Pancreas (tissue), 10 donors: ENCODE measurements around the gene MOK. TPM values are rescaled to one million over a fixed set of nuclear protein-coding genes. Genes with fewer than 3 reads are reported as not detected.

Source experiments
- ATAC-seq, 4 donors: fragments of 200-7000 bp; cut with Tn5 transposase; one replicate each; pipeline versions ENCODE4 v1.8.0 to v1.9.1; 2020; ENCODE audit warnings: mild to moderate bottlenecking in 4 of 4, moderate library complexity in 4 of 4
- DNase-seq, 6 donors: peaks; one replicate each; pipeline ENCODE4 v3.0.0-alpha.2; 2020
- FAIRE-seq: peaks from 2 replicates; lab custom pipeline; 2012; peaks lifted over from hg19 to GRCh38; lab: Jason Lieb, UNC
- H3K27ac ChIP-seq, 4 donors: fragments of 200-600 bp; sonication (generic); 1 replicate in 3 of 4; 2 replicates in 1 of 4; pipeline versions ENCODE4 v1.5.0 to v1.8.0; 2020
- H3K27me3 ChIP-seq, 4 donors: fragments of 200-600 bp; one replicate each; pipeline ENCODE4 v1.8.0; 2021
- H3K36me3 ChIP-seq, 3 donors: fragments of 200-600 bp; sonication (generic) in 1 of 3; one replicate each; pipeline versions ENCODE4 v1.5.0 to v1.8.0; 2020 to 2021
- H3K4me1 ChIP-seq, 3 donors: fragments of 200-600 bp; one replicate each; pipeline ENCODE4 v1.8.0; 2021
- H3K4me3 ChIP-seq, 4 donors: fragments of 200-600 bp; sonication (generic) in 2 of 4; one replicate each; pipeline versions ENCODE4 v1.5.0 to v1.8.0; 2020 to 2021
- H3K9me3 ChIP-seq, 4 donors: fragments of 200-600 bp; one replicate each; pipeline ENCODE4 v1.8.0; 2021
- CTCF ChIP-seq, 4 donors: fragments of 200-600 bp; sonication (generic) in 3 of 4; IDR thresholded peaks; one replicate each; pipeline versions ENCODE4 v1.5.0 to v1.8.0; 2021; ENCODE audit warnings: antibody characterized with exemption in 4 of 4
- WGBS, 2 donors: extraction: QIAGEN DNeasy Blood & Tissue Kit; methylation state at CpG; one replicate each; pipeline ENCODE4 v1.1.7; 2013; 5-methylcytosine and 5-hydroxymethylcytosine counted together
- intact Hi-C, 3 donors: fragments of 100-400 bp; cut with DNase I; formaldehyde crosslinking; loops; one replicate each; pipeline versions ENCODE4 v1.11.1 to v1.14.2; 2022
- polyA plus RNA-seq, 2 donors: library from polyadenylated mRNA; stranded (reverse); fragments of 200-250 nt; gene quantifications; one replicate each; pipeline ENCODE4 v1.2.3, GENCODE V29; 2013
- total RNA-seq, 6 donors: library from RNA; stranded (reverse); fragmentation: NEBNext Ultra II Directional in 4 of 6; extraction: Animal tissue kit (Norgen Biotek cat#: 25700) in 4 of 6; gene quantifications; one replicate each; pipeline versions ENCODE4 v1.2.1 to v1.2.4, GENCODE V29; 2021 to 2023
- donor health status: healthy with polysubstance abuse.
- donor health status: DM: no; HTN: no; CAD: no; lungs with moderate emphysema.
- donor health status: DM: no; HTN: no; CAD: no.
- donor health status: control.
- donor health status: control.
- donor health status: Bipolar disorder and iron deficiency.
- donor health status: DM: yes; HTN: yes; CAD: no.
- donor health status: DM: no; HTN: no; CAD: no.
- donor health status: DM: no; HTN: no; CAD: no.
- donor health status: DM: yes; HTN: yes; CAD: no.

MOK gene
- total and polyA plus RNA-seq, 8 donors, result 7.7 to 35.9 (median 9.4) TPM

- Histone ChIP-seq H3K27me3 (no peaks in the 10 kb centered on the region), H3K36me3 (peaks cover 0 to 9% (median 0%) of the 10 kb centered on the region in 3 donors), H3K4me1 (no peaks in the 10 kb centered on the region), H3K9me3 (no peaks in the 10 kb centered on the region), H3K27ac (no peak overlapping the region), H3K4me3 (no peak overlapping the region)
- ATAC-seq (no peak), DNase-seq (no peak), FAIRE-seq (no peak)
- WGBS, 2 donors, result 88% methylated on average over 7 of the region's 7 CpGs
- intact Hi-C loops, result no loop called here
- no peak for TF ChIP-seq CTCF (IDR thresholded peaks at IDR 0.05)
These were observed 79.6 kb downstream of the MOK start for GRCh38 chr14:102225386-102225785.

GRCh38 chr14:102223682-102224081 lies 81.3 kb downstream of the MOK start:
- no peaks in the 10 kb centered on the region for H3K9me3 ChIP-seq
- H3K27me3 ChIP-seq, result no peaks in the 10 kb centered on the region
- no peak for TF ChIP-seq CTCF (IDR thresholded peaks at IDR 0.05)
- ATAC-seq (no peak), DNase-seq (no peak), FAIRE-seq (no peak)
- no peaks in the 10 kb centered on the region for H3K4me1 ChIP-seq
- H3K36me3 ChIP-seq, result peaks cover 0 to 9% (median 0%) of the 10 kb centered on the region in 3 donors
- 97 to 98% methylated on average over 6 of the region's 6 CpGs for WGBS, 2 donors
- no peak overlapping the region for H3K27ac ChIP-seq
- no peak overlapping the region for H3K4me3 ChIP-seq
- intact Hi-C loops, result no loop called here

- no peak for TF ChIP-seq CTCF (IDR thresholded peaks at IDR 0.05)
- no peaks in the 10 kb centered on the region for H3K27me3 ChIP-seq
- FAIRE-seq (no peak), DNase-seq (no peak), ATAC-seq (no peak)
- no peak overlapping the region for H3K4me3 ChIP-seq
- H3K4me1 ChIP-seq, result no peaks in the 10 kb centered on the region
- H3K9me3 ChIP-seq, result no peaks in the 10 kb centered on the region
- H3K27ac ChIP-seq, result no peak overlapping the region
- 95 to 97% methylated on average over 28 of the region's 28 CpGs for WGBS, 2 donors
- intact Hi-C loops, result no loop called here
- H3K36me3 ChIP-seq, result peaks cover 0 to 9% (median 0%) of the 10 kb centered on the region in 3 donors
These were observed 82.2 kb downstream of the MOK start for GRCh38 chr14:102222751-102223150.

GRCh38 chr14:102222009-102222575 lies 82.9 kb downstream of the MOK start:
- no peak for ATAC-seq
- TF ChIP-seq CTCF (IDR thresholded peaks at IDR 0.05), result no peak

GRCh38 chr14:102221026-102221425 lies 83.9 kb downstream of the MOK start:
- Histone ChIP-seq H3K9me3 (no peaks in the 10 kb centered on the region), H3K4me1 (no peaks in the 10 kb centered on the region), H3K27ac (no peak overlapping the region), H3K36me3 (peaks cover 0 to 9% (median 0%) of the 10 kb centered on the region in 3 donors), H3K27me3 (no peaks in the 10 kb centered on the region), H3K4me3 (no peak overlapping the region)
- ATAC-seq (peak in 1 of 4 donors; percentile 15), DNase-seq (peak in 1 of 6 donors; percentile 14), FAIRE-seq (no peak)
- WGBS, 2 donors, result 52 to 55% methylated on average over 7 of the region's 7 CpGs
- TF ChIP-seq CTCF (IDR thresholded peaks at IDR 0.05), result no peak
- intact Hi-C loops, result no loop called here

More at GRCh38 chr14:102222009-102222575, 82.9 kb downstream of the MOK start:
- WGBS, 2 donors, result 86 to 87% methylated on average over 13 of the region's 13 CpGs
- intact Hi-C loops, result no loop called here
- no peaks in the 10 kb centered on the region for H3K4me1 ChIP-seq
- H3K9me3 ChIP-seq, result no peaks in the 10 kb centered on the region
- H3K27me3 ChIP-seq, result no peaks in the 10 kb centered on the region
- H3K36me3 ChIP-seq, result peaks cover 0 to 9% (median 0%) of the 10 kb centered on the region in 3 donors
- no peak overlapping the region for H3K4me3 ChIP-seq
- DNase-seq (peak in 1 of 6 donors; percentile 47), FAIRE-seq (no peak)
- H3K27ac ChIP-seq, result no peak overlapping the region
